Superior temporal gyrus (tissue), 1 donor: ENCODE results near the gene ALG9.

ENCODE experiments used
- DNase-seq: peaks from one replicate; pipeline ENCODE4 v3.0.0-alpha.2; 2016; ENCODE audit errors: extremely low spot score

Gene ALG9

GRCh38 chr11:111882202-111882601 lies 10.8 kb upstream of the ALG9 start:
- peak; percentile 66 for DNase-seq

GRCh38 chr11:111879637-111879960 lies 8.2 kb upstream of the ALG9 start:
- no peak for DNase-seq

- peak; percentile 99 for DNase-seq
Observed at GRCh38 chr11:111878849-111879636, 7.7 kb upstream of the ALG9 start, which contains the start of the genes CFAP68 and FDXACB1. Gene CFAP68 (plus strand): TSS chr11:111879541. CDS start chr11:111879561, 20 bp downstream. Gene FDXACB1 (minus strand): TSS chr11:111879165. CDS start chr11:111879132, 33 bp downstream.

GRCh38 chr11:111878385-111878848 lies 7.0 kb upstream of the ALG9 start:
- DNase-seq, result no peak

- peak; percentile 70 for DNase-seq
Observed at GRCh38 chr11:111871693-111872161, 346 bp upstream of the ALG9 start.

GRCh38 chr11:111870522-111870885 lies 877 bp downstream of the ALG9 start:
- no peak for DNase-seq

GRCh38 chr11:111870113-111870512 lies 1.3 kb downstream of the ALG9 start:
- DNase-seq, result no peak

GRCh38 chr11:111860257-111860656 lies 11.1 kb downstream of the ALG9 start:
- no peak for DNase-seq

GRCh38 chr11:111855506-111855905 lies 15.9 kb downstream of the ALG9 start:
- no peak for DNase-seq

- DNase-seq, result no peak
Observed at GRCh38 chr11:111852103-111852502, 19.3 kb downstream of the ALG9 start.

GRCh38 chr11:111851636-111852035 lies 19.7 kb downstream of the ALG9 start:
- peak; percentile 30 for DNase-seq

GRCh38 chr11:111851067-111851466 lies 20.3 kb downstream of the ALG9 start:
- no peak for DNase-seq

GRCh38 chr11:111849631-111850030 lies 21.8 kb downstream of the ALG9 start:
- DNase-seq, result no peak

GRCh38 chr11:111846636-111847035 lies 24.7 kb downstream of the ALG9 start:
- DNase-seq, result no peak

GRCh38 chr11:111846063-111846462 lies 25.3 kb downstream of the ALG9 start:
- no peak for DNase-seq

- DNase-seq, result no peak
Observed at GRCh38 chr11:111845276-111846028, 25.9 kb downstream of the ALG9 start.

GRCh38 chr11:111843661-111844060 lies 27.7 kb downstream of the ALG9 start:
- no peak for DNase-seq

GRCh38 chr11:111841370-111842053 lies 29.9 kb downstream of the ALG9 start:
- DNase-seq, result peak; percentile 98

- DNase-seq, result no peak
Observed at GRCh38 chr11:111840143-111840542, 31.2 kb downstream of the ALG9 start.

GRCh38 chr11:111838054-111838453 lies 33.3 kb downstream of the ALG9 start:
- peak; percentile 8 for DNase-seq

GRCh38 chr11:111837366-111837891 lies 34.0 kb downstream of the ALG9 start:
- peak; percentile 9 for DNase-seq

GRCh38 chr11:111836721-111837120 lies 34.7 kb downstream of the ALG9 start:
- DNase-seq, result no peak
